Trophoblast cell (in vitro differentiated cells and primary cell): ENCODE data around the gene ARMC6.

ENCODE experiments used
- DNase-seq, 2 donors: peaks; one replicate each; pipeline ENCODE4 v3.0.0-alpha.2; 2016
- H2AFZ ChIP-seq: 2 replicates; pipeline ENCODE4 v1.6.1; 2013; ENCODE audit warnings: low read length, moderate library complexity, mild to moderate bottlenecking; ENCODE audit not compliant: insufficient read depth, poor library complexity
- H2AK5ac ChIP-seq: 2 replicates; pipeline ENCODE4 v1.6.1; 2013; ENCODE audit warnings: mild to moderate bottlenecking, low read length
- H2BK120ac ChIP-seq: 2 replicates; pipeline ENCODE4 v1.6.1; 2013; ENCODE audit warnings: low read length, mild to moderate bottlenecking, moderate library complexity; ENCODE audit not compliant: insufficient read depth, poor library complexity
- H2BK12ac ChIP-seq: 2 replicates; pipeline ENCODE4 v1.6.1; 2013; ENCODE audit warnings: mild to moderate bottlenecking, low read length, moderate library complexity
- H2BK5ac ChIP-seq: 2 replicates; pipeline ENCODE4 v1.6.1; 2013; ENCODE audit warnings: low read length, low read depth, moderate library complexity, mild to moderate bottlenecking; ENCODE audit not compliant: poor library complexity
- H3K14ac ChIP-seq: 2 replicates; pipeline ENCODE4 v1.6.1; 2013; ENCODE audit warnings: mild to moderate bottlenecking, low read length
- H3K18ac ChIP-seq: 2 replicates; pipeline ENCODE4 v1.6.1; 2013; ENCODE audit warnings: mild to moderate bottlenecking, low read length
- H3K23ac ChIP-seq: 2 replicates; pipeline ENCODE4 v1.6.1; 2013; ENCODE audit warnings: low read length
- H3K27ac ChIP-seq: 2 replicates; pipeline ENCODE4 v1.5.1; 2013; ENCODE audit warnings: low read depth, mild to moderate bottlenecking, inconsistent platforms, low read length, moderate library complexity
- H3K27me3 ChIP-seq: 2 replicates; pipeline ENCODE4 v1.6.1; 2013; ENCODE audit warnings: inconsistent platforms, mild to moderate bottlenecking, low read length, moderate library complexity; ENCODE audit not compliant: insufficient read depth
- H3K36me3 ChIP-seq, 2 experiments: 1 replicate in 1 of 2; 2 replicates in 1 of 2; pipeline ENCODE4 v1.6.1; 2013; ENCODE audit warnings: low read length in 2 of 2, mild to moderate bottlenecking in 2 of 2, moderate library complexity in 1 of 2; ENCODE audit not compliant: insufficient read depth in 2 of 2, control insufficient read depth in 1 of 2
- H3K4ac ChIP-seq: 2 replicates; pipeline ENCODE4 v1.6.1; 2013; ENCODE audit warnings: low read depth, mild to moderate bottlenecking, low read length, moderate library complexity
- H3K4me1 ChIP-seq, 2 experiments: 1 replicate in 1 of 2; 2 replicates in 1 of 2; pipeline ENCODE4 v1.6.1; 2013; ENCODE audit warnings: low read length in 2 of 2, mild to moderate bottlenecking in 2 of 2, moderate library complexity in 1 of 2; ENCODE audit not compliant: insufficient read depth in 2 of 2, control insufficient read depth in 1 of 2
- H3K4me2 ChIP-seq: 2 replicates; pipeline ENCODE4 v1.6.1; 2013; ENCODE audit warnings: inconsistent platforms, mild to moderate bottlenecking, low read length, moderate library complexity
- H3K4me3 ChIP-seq: 2 replicates; pipeline ENCODE4 v1.5.1; 2013; ENCODE audit warnings: mild to moderate bottlenecking, low read depth, low read length, inconsistent platforms
- H3K79me1 ChIP-seq: one replicate; pipeline ENCODE4 v1.6.1; 2013; ENCODE audit warnings: low read length
- H3K79me2 ChIP-seq: 2 replicates; pipeline ENCODE4 v1.6.1; 2013; ENCODE audit warnings: low read length, mild to moderate bottlenecking; ENCODE audit not compliant: control insufficient read depth, insufficient read depth, poor library complexity
- H3K9ac ChIP-seq: 2 replicates; pipeline ENCODE4 v1.6.1; 2013; ENCODE audit warnings: mild to moderate bottlenecking, low read length
- H3K9me3 ChIP-seq: 2 replicates; pipeline ENCODE4 v1.6.1; 2013; ENCODE audit warnings: low read depth, mild to moderate bottlenecking, control low read depth, inconsistent platforms, low read length; ENCODE audit not compliant: insufficient read depth
- H4K12ac ChIP-seq: 2 replicates; pipeline ENCODE4 v1.6.1; 2013; ENCODE audit warnings: low read depth, mild to moderate bottlenecking, low read length, moderate library complexity
- H4K8ac ChIP-seq: 2 replicates; pipeline ENCODE4 v1.6.1; 2013; ENCODE audit warnings: low read depth, mild to moderate bottlenecking, low read length, moderate library complexity
- H4K91ac ChIP-seq: one replicate; pipeline ENCODE4 v1.6.1; 2013; ENCODE audit warnings: low read depth, mild to moderate bottlenecking, low read length, moderate library complexity
- WGBS: extraction: QIAGEN DNeasy Blood & Tissue Kit; methylation state at CpG from one replicate; pipeline ENCODE4 v1.1.7; 2013; ENCODE audit warnings: missing lambda C conversion rate; ENCODE audit not compliant: insufficient read length, insufficient coverage; ENCODE audit errors: extremely low coverage; 5-methylcytosine and 5-hydroxymethylcytosine counted together

Gene ARMC6

DNA sequence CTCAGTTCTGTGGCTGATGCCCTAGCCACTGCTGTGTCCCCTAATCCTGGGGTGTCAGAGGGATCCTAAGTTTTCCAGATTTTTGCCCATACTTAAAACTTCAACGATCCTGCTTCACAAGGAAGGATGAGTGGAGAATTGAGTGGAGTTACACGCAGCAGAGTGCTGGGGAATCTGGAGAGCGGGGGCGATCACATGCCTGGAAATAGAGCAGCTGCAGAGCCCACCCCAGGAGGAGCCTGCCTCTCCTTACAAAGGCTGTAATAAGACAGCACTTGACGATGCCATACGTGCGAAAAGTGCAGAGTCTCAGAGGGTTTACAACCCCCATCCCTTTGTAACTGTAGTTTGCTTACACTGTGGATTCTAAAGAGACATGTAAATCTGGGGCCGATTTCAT, 40.7 kb upstream of the ARMC6 start:
- no peak overlapping the region for H4K8ac ChIP-seq
- no peak overlapping the region for H3K4me3 ChIP-seq
- no peak overlapping the region for H3K14ac ChIP-seq
- no peak overlapping the region for H4K12ac ChIP-seq
- H3K27ac ChIP-seq = no peak overlapping the region
- no peak overlapping the region for H2AK5ac ChIP-seq
- no peak overlapping the region for H3K18ac ChIP-seq
- no peak overlapping the region for H3K23ac ChIP-seq
- H3K36me3 ChIP-seq = peaks cover 44 to 47% of the 10 kb centered on the region in 2 experiments
- H2BK5ac ChIP-seq = no peak overlapping the region
- no peaks in the 10 kb centered on the region for H3K79me2 ChIP-seq
- no peak overlapping the region for H2BK12ac ChIP-seq
- no peaks in the 10 kb centered on the region for H3K79me1 ChIP-seq
- H2AFZ ChIP-seq = no peak overlapping the region
- no peak overlapping the region for H2BK120ac ChIP-seq
- no peaks in the 10 kb centered on the region for H3K27me3 ChIP-seq
- no peaks in the 10 kb centered on the region for H3K4me1 ChIP-seq
- no peak overlapping the region for H3K4ac ChIP-seq
- H3K4me2 ChIP-seq = no peak overlapping the region
- WGBS = no CpG with 5 or more reads among the region's 8 CpGs
- no peaks in the 10 kb centered on the region for H3K9me3 ChIP-seq
- no peak overlapping the region for H4K91ac ChIP-seq
- H3K9ac ChIP-seq = no peak overlapping the region
- no peak for DNase-seq

DNA sequence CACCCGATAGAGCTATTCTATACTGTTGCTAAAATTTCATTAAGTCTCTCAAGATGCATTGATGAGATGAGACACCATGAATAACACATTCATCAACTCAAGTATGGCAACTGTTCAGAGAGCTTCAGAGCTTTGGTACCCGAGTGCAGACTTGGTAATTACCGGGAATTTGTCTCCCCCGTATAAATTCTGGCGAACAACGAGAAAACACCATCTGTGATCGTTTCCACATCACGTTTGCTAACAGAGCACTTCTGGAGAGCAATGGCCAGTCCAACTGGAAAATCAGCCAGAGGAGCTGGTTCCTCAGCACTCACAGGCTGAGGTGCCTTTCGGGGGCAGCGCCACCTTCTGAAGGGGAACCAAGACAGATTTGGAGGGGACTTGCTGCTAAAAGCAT, 40.3 kb upstream of the ARMC6 start:
- WGBS = no CpG with 5 or more reads among the region's 10 CpGs
- Histone ChIP-seq H3K79me1 (no peaks in the 10 kb centered on the region), H3K79me2 (no peaks in the 10 kb centered on the region)

DNA sequence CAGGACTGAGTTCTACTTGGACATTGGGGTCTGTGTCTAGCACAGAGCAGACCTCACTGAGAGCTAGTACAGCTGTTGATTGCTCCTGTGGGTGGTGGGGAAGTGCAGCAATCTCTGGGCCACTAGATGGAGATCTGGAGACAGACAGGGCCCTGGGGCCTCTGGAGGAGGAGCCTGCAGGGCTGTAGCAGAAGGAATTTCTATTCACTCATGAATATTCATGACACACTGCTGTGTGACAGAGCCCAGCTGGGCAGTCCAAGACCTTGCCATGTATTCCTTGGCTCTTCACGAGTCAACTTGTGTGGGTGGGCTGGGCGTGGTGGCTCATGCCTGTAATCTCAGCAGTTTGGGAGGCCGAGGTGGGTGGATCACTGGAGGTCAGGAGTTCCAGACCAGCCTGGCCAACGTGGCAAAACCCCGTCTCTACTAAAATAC, 37.6 kb upstream of the ARMC6 start:
- Histone ChIP-seq H3K36me3 (peaks cover 57 to 68% of the 10 kb centered on the region in 2 experiments), H3K4me3 (no peak overlapping the region), H3K14ac (no peak overlapping the region), H3K9ac (no peak overlapping the region), H3K23ac (no peak overlapping the region), H3K27ac (no peak overlapping the region), H3K79me2 (no peaks in the 10 kb centered on the region), H3K4me2 (no peak overlapping the region), H3K9me3 (no peaks in the 10 kb centered on the region), H4K91ac (no peak overlapping the region), H3K79me1 (no peaks in the 10 kb centered on the region), H3K18ac (no peak overlapping the region), H2BK5ac (no peak overlapping the region), H2AK5ac (no peak overlapping the region), H4K12ac (no peak overlapping the region), H3K27me3 (no peaks in the 10 kb centered on the region), H4K8ac (no peak overlapping the region), H2BK12ac (no peak overlapping the region), H2AFZ (no peak overlapping the region), H3K4ac (no peak overlapping the region), H3K4me1 (no peaks in the 10 kb centered on the region), H2BK120ac (no peak overlapping the region)
- no CpG with 5 or more reads among the region's 5 CpGs for WGBS
- peak; percentile 52 to 65 for DNase-seq

More for the DNA sequence above, 40.3 kb upstream of the ARMC6 start:
- no peak overlapping the region for H4K12ac ChIP-seq
- H3K4ac ChIP-seq = no peak overlapping the region
- no peak overlapping the region for H2BK5ac ChIP-seq
- no peak overlapping the region for H4K8ac ChIP-seq
- no peak overlapping the region for H3K9ac ChIP-seq
- H3K23ac ChIP-seq = no peak overlapping the region
- H2BK12ac ChIP-seq = no peak overlapping the region
- H3K36me3 ChIP-seq = peaks cover 44 to 47% of the 10 kb centered on the region in 2 experiments
- no peaks in the 10 kb centered on the region for H3K4me1 ChIP-seq
- no peak overlapping the region for H3K14ac ChIP-seq
- no peak overlapping the region for H2AFZ ChIP-seq
- H3K9me3 ChIP-seq = no peaks in the 10 kb centered on the region
- no peak overlapping the region for H3K4me3 ChIP-seq
- no peak overlapping the region for H4K91ac ChIP-seq
- no peak overlapping the region for H3K27ac ChIP-seq
- H2BK120ac ChIP-seq = no peak overlapping the region
- H2AK5ac ChIP-seq = no peak overlapping the region
- H3K4me2 ChIP-seq = no peak overlapping the region
- DNase-seq = no peak
- H3K27me3 ChIP-seq = no peaks in the 10 kb centered on the region
- H3K18ac ChIP-seq = no peak overlapping the region

DNA sequence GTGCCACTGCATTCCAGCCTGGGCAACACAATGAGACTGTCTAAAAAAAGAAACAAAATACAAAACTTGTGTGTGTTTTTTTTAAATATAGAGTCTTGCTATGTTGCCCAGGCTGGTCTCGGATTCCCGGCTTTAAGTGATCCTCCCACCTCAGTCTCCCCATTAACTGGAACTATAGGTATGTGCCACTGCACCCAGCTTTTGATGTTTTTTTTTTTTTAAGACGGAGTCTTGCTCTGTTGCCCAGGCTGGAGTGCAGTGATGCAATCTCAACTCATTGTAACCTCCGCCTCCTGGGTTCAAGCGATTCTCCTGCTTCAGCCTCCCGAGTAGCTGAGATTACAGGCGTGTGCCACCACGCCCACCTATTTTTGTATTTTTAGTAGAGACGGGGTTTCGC, 37.1 kb upstream of the ARMC6 start:
- Histone ChIP-seq H3K9me3 (no peaks in the 10 kb centered on the region), H2BK5ac (no peak overlapping the region), H2BK120ac (no peak overlapping the region), H3K27me3 (no peaks in the 10 kb centered on the region), H4K12ac (no peak overlapping the region), H3K4me2 (no peak overlapping the region), H3K36me3 (peaks cover 52 to 64% of the 10 kb centered on the region in 2 experiments), H2AFZ (no peak overlapping the region), H3K18ac (no peak overlapping the region), H3K27ac (no peak overlapping the region), H2BK12ac (no peak overlapping the region), H3K4ac (no peak overlapping the region), H4K91ac (no peak overlapping the region), H2AK5ac (no peak overlapping the region), H3K79me2 (no peaks in the 10 kb centered on the region), H3K4me3 (no peak overlapping the region), H3K79me1 (no peaks in the 10 kb centered on the region), H4K8ac (no peak overlapping the region), H3K4me1 (no peaks in the 10 kb centered on the region), H3K14ac (no peak overlapping the region), H3K23ac (no peak overlapping the region), H3K9ac (no peak overlapping the region)
- no CpG with 5 or more reads among the region's 10 CpGs for WGBS
- DNase-seq = no peak
